ENCODE results near the gene CEP55. TPM values are rescaled to one million over a fixed set of nuclear protein-coding genes. Genes with fewer than 3 reads are reported as not detected.

CEP55 gene
- total RNA-seq, 1 experiment from 2014 or later, result 16.5 TPM

Small RNAs within 50 kb of the gene (small RNA-seq; reads per million reads assigned to genes)
- gene RNA5SP323, result not detected

Other genes starting within 250 kb of the CEP55 start
- 8.1 and 9.2 TPM in 2 replicates for gene MYOF, start 14.3 kb upstream of the CEP55 start, total RNA-seq (2014; rRNA removed; shearing (Covaris generic); ENCODE audit: low replicate concordance)
- gene FFAR4, start 70.1 kb downstream of the CEP55 start, total RNA-seq (2014; rRNA removed; shearing (Covaris generic); ENCODE audit: low replicate concordance), result not detected in 2 replicates
- not detected in 2 replicates for gene RBP4, start 104.6 kb downstream of the CEP55 start, total RNA-seq (2014; rRNA removed; shearing (Covaris generic); ENCODE audit: low replicate concordance)
- not detected in 2 replicates for gene PDE6C, start 115.9 kb downstream of the CEP55 start, total RNA-seq (2014; rRNA removed; shearing (Covaris generic); ENCODE audit: low replicate concordance)
- 11.6 and 27.6 TPM in 2 replicates for gene FRA10AC1, start 206.0 kb downstream of the CEP55 start, total RNA-seq (2014; rRNA removed; shearing (Covaris generic); ENCODE audit: low replicate concordance)

Data from Karpas-422 (cell line).